GM18517 (cell line): Measurements from ENCODE around the gene NPLOC4.
"Not testable (repeated sequence)": the region's sequence is repeated elsewhere in the genome, so short reads cannot be mapped to it uniquely, and the experiment has no call there.

Source experiments
- ATAC-seq: cut with Tn5 transposase; IDR thresholded peaks from one replicate; pipeline ENCODE4 v1.9.1; 2021; ENCODE audit warnings: mild to moderate bottlenecking, moderate library complexity; ENCODE audit not compliant: unreplicated experiment

The NPLOC4 gene

DNA sequence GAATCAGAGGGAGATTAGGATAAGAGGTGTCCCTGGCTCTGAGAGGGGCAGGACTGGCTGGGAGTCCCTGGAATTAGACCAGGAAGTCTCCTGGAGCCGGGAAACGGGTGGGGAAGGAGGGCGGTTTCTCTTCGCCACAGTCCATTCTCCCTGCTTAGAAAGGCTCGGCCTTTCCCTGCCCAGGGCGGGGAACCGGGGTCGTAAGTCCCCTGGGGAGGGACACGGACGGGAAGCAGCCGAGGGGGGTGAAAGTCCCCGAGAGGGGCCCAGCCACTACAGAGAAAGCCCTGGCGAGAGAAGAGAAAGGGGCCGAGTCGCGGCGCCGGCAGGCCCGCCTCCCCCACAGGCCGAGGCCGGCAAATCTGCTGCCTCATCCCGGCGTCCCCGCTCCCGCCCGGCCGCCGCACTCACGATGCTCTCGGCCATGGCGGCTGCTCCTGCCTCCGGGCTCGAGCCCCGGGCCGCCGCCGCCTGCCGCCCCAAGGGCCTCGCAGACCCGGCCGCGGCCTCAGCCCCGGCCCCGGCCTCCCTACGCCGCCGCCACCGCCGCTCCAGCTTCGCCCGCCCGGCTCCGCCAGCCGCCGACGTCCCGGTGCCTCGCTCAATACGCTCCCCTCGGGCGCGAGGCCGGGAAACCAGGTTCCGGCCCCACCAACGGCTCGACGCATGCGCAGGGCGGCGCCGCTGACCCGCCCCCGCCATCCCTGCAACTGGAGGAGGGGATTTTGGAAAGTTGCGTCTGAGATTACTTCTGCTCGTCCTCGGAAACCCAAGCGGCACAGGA is at the start of gene NPLOC4, which contains the start of gene TSPAN10:
NPLOC4 (minus strand) TSS at position 608 of the 784 bp plus-strand sequence; CDS start at position 426, 182 bp downstream.
TSPAN10 (plus strand) TSS at position 692 of the 784 bp plus-strand sequence. CDS start 5,217 bp downstream, outside the sequence.
- peak; percentile 75 for ATAC-seq

DNA sequence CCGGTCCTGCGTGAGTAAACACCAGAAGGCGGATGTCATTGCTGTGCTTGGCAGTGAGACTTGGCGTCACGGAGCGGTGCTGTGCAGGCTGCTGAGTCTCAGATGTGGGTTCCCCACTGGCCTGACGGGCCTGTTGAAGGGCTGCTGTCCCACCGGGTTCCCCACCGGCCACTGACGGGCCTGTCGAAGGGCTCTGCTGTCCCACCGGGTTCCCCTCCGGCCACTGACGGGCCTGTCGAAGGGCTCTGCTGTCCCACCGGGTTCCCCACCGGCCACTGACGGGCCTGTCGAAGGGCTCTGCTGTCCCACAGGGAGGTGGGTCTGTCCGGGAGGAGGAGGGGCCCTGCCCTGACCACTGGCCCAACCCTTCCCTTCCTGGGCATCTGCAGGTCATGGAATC is 49.7 kb upstream of the NPLOC4 start:
- ATAC-seq, result no peak

DNA sequence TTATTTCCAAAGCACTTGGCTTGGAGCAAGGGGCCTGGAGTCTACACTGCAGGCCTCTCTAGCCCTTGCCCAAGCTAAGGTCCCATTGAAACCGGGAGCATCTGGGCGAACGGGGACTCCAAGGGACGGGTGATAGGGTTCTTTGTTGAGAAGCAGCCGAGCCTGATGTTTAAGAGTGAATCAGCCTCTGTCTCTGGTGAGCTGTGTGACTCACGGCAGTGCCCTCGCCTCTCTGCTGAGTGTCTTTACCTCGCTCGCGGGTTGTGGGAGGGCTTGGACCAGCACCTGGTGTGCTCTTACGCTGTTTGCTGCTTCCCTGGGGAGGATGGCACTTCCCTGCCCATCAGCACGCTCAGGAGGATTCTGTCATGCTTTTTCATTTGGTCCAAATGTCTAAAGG is 48.2 kb upstream of the NPLOC4 start:
- ATAC-seq, result no peak

DNA sequence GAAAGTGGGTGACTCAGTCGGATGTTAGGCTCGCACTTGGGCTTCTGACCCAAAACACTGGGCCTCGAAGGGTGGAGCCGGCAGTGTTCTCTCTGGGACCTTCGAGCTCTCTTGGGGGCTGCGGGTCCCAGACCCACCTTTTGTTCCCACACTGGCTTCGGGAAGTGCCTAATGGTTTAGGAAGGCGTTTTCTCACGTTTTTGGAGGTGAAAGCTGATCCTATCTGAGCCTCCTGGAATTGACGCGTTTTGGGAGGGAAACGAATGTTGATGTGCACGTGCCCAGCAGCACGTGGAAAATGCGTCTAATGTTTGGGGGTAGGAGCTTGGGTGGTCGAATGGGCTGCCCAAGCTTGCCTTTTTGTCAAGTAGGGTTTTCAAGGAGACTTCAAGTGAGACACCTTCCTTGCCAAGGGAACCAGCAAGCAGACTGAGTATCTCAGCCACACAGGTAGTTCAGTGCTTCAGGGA is 47.6 kb upstream of the NPLOC4 start:
- ATAC-seq, result no peak

DNA sequence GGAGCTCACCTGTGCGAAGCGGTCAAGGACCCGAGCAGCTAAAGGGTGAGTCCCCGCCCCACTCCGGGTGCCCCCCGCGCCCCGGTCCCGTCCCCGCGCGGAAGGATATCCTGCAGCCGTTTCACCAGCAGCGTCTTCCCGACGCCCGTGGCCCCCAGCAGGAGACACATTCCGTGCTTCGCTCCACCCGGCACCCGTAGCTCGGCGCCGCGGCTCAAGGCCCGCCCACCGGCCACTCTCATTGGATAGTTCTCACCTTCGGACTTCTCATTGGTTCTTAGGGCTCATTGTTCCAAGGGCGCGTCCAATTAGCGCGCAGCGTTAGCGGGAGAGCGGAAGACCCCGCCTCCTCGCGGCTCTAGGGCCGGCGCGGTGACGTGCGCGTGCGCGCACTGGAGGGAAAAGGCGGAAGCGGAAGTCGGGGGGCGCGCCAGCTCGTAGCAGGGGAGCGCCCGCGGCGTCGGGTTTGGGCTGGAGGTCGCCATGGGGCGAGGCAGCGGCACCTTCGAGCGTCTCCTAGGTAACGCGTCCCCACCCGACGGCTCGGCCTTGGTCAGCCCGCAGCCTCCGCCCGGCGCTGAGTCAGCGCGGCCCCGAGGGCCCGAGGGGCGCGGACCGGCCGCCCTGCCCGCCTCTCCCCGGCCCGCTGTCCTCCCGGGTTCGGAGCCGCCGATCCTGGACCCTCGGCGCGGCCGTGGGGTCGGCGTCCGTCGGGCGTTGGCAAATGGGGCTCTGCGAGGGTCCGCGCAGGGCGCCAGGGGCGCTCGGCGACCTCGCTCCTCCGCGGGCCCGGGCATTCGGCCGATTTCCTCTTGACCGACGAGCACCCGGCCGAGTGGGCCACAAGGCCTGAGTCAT is 46.9 kb upstream of the NPLOC4 start, which contains the start of the genes ARL16 and HGS:
ARL16 (minus strand) TSS at position 214 of the 858 bp plus-strand sequence; CDS start at position 170, 44 bp downstream.
HGS (plus strand) TSS at position 428 of the 858 bp plus-strand sequence; CDS start at position 484, 56 bp downstream.
- peak; percentile 94 for ATAC-seq

DNA sequence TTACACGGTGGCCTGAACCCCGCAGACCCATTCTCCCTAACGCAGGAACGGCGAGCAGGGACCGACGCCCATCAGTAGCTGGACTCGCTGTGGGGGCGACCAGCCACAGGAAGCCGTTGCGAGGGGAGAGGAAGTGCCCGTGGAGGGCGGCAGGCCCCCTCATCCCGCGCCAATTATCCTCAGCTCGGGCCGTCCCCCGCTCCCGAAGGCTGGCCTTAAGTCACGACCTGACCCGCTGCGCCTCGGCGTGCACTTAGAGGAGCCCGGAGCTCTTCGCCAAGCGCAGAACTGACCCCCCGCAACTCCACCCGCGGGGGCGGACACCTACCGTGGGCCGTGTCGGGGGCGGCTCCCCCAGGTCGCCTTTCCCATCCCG is 46.3 kb upstream of the NPLOC4 start:
- no peak for ATAC-seq

DNA sequence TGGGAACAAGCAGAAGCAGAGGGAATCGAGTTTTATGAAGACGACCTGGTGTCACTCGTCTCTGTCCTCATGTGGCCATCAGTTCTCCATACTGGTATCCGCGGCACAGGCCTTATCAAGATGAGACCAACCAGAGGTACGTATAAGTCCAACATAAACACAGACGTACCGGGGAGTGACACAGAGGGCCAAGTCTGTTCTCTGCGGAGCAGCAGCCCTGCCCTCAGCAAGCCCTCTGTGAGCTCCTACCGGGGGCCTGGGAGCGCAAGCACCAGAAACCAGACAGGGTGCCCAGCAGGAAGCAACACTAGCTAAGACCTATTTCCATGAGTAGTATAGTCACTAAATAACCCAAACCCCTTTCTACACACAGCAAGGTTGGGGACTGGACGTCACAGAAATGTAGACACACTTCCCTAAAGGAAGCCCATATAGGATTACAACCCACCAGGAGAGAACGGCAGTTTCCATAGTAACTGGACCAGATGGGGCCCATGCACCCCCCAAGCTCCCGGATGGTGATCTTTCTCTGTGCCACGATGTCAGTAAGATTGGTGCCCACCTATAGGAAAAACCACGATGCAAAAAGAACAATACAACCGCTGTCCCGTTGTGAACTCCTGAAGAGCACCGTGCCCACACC is 45.8 kb upstream of the NPLOC4 start:
- ATAC-seq, result no peak

DNA sequence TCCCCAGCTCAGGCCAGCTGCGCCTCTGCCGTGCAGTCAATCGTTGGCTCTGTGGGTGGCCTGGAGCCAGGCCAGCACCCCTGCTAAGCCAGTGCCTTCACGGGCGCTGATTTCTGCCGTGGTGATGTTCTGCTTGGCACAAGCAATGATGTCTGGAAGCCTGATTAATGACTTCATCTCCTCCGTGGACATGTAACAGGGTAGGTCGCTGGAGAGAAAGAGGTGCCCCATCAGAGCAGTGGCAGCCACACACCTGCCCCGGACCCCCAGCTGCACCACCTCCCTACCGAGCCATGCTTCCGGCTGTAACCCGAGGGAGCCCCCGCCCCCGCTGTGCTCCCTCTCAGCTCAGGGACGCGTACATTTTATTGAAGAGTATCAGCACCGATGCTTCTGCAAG is 44.8 kb upstream of the NPLOC4 start:
- ATAC-seq, result no peak

DNA sequence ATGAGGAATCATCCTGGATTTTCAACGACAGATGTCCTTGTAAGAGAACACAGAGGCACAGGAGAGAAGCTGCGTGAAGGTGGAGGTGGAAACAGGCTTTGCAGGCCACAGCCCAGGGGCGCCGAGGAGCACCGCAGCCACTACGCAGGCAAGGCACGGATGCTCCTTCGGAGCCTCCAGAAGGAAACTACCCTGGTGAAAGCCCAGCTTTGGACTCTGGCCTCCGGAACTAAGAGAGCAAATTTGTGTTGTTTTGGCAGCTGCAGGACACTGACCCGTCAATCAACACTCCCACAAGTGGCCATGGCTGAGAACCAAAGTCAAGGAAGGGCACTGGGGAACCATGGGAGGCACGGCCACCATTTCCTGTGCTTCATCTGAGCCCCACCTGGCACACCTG is 43.2 kb upstream of the NPLOC4 start:
- no peak for ATAC-seq

DNA sequence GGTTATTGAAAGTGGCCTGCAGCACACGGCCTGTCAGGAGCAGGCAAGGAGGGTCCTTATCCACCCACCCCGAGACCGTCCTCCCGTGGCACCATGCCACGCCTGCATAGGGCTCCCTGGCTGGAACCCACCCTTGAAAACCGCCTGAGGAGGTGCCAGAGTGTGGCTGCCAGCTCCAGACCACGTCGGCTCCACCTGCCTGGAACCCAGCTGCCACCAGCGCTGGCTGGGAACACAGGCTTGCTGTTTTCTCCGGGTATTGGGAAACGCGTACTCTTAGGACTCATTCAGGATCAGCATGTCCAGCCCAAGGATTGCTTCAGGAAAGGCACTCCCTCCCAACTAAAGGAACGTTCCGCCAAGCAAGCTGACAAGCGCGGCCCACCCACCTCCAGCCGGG is 40.0 kb upstream of the NPLOC4 start:
- ATAC-seq, result no peak

DNA sequence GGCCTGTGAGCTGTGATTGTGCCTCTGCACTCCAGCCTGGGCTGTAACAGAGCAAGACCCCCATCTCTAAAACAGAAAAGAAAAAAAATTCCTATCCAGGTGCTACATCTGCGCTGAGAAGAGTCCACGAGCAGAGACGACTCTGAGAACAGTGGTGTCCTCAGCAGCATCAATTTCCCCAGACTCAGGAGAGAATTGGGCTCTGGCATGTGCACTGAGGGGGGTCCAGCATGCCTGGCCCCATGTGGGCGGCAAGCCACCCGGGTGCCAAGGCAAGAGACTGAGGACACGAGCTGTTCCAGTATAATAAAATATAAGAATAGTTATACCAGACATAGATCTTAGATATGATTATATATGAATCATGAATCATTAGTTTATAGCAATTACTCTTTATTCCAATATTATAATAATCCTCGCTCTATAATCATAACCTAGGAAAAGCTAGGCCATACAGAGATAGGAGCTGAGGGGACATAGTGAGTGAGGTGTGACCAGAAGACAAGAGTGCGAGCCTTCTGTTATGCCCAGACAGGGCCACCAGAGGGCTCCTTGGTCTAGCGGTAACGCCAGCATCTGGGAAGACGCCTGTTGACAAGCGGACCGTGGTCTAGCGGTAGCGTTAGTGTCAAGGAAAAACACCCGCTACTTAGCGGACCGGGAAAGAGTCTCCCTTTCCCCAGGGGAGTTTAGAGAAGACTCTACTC is 38.8 kb upstream of the NPLOC4 start:
- ATAC-seq, result not testable (repeated sequence)

DNA sequence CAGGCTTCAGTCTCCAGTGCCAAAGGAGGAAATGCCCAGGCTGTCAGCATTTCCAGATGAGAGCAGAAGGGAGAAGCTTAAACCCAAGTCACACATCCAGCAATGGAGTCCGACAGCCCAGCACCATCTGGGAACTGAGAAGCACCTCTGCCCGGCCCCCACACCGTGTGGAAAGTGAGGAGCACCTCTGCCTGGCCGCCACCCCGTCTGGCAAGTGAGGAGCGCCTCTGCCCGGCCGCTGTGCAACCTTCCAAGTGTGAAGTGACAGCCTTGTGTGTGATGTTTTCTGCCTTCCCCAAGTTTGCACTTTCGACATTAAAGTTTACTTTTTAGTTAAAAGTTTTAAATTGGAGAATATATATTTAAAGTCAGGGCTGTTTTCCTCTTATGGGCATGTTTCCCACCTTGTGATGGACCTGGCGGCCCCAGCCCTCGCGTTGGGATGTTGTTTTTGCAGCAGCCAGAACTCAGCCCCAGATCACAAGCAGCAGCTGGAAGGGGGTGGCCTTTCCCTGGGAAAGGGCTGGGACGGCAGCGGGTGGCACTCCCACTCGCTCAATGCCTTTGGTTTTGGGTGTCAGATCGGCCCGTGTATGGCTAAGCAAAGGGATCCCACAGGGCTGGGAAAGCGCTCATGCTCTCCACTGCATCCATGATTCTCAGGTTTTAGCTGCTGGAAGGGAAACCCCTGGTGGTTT is 36.8 kb upstream of the NPLOC4 start:
- ATAC-seq, result no peak

DNA sequence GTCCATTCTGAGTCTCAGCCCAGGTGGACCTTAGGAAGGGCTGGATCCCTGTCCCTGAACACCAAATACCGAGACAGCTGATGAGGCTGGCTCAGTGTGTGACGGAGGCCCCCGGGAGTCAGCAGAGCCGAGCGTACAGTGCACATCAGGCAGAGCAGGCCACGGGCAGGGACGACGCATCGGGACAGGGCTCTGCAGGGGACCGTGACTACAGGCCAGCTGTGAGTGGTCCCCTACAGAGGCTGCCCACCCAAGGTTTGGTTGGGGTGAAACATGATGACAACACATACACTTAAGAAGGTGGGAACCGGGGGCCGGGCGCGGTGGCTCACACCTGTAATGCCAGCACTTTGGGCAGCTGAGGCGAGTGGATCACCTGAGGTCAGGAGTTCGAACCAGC is 36.0 kb upstream of the NPLOC4 start:
- ATAC-seq, result no peak

DNA sequence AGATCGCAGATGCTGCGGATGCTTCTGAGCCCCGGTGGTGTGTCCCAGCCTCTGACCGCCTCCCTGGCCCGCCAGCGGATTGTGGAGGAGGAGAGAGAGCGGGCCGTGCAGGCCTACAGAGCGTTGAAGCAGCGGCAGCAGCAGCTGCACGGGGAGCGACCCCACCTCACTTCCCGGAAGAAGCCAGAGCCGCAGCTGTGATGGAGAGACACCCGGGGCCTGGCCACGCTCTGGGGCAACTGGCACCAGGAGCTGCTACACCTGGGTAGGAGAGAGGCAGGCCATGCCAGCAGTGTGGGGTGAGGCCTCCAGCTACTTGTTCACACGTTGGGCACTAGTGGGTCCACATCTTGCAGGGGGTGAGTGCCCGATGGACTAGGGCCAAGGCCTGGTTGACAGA is 35.6 kb upstream of the NPLOC4 start:
- ATAC-seq, result no peak

DNA sequence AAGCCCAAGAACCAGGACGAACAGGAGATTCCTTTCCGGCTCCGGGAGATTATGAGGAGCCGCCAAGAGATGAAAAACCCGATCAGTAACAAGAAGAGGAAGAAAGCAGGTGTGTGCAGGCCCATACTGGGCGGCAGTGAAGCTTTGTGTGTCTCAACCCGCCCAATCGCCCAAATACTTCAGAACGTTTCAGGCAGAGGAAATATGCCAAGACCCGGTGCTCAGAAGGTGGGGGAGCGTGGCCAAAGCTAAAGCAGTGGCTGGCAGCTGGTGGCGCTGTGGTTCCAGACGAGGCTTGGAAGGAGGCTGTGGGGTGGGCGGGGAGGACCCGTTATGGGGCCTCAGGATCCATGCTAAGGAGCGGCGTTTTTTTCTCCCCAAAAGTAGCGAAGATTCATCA is 30.8 kb upstream of the NPLOC4 start:
- no peak for ATAC-seq

DNA sequence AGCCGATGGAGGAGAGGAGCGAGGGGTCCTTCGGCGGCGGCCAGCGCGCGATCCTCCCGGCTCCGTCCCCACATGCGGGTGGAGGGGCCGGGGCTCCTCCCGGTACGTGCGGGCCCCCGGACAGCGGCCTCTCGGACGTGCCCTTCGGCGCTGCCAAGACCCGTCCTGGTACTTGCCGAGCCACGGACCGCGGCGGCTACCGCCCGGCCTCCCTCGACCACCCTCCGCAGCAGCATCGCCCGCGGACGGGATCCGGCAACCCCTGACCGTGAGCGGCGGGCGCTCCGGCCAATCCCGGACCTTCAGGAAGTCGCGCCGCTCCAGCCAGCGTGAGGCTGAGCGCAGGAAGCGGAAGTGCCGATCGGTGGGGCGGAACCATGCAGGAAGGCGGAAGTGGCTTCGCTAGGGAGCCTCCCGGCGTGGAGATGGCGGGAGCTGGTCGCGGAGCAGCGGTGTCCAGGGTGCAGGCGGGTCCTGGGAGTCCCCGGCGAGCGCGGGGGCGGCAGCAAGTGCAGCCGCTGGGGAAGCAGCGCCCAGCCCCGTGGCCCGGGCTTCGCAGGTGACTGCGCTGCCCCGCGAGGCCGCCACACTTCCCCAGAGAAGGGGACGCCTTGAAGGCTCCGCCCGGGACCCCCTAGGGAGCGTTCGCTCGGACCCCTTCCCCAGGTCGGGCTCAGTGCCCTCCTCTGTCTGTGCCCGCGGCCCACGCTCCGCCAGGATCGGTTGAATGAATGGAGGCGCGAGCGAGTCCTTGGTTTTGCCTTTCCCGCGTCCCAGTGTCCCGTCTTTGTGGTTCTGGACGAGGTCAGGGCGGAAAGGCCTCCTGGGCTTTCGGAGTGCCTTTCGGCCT is 29.7 kb upstream of the NPLOC4 start, which contains the start of the genes CCDC137 and OXLD1:
CCDC137 (plus strand) TSS at position 396 of the 850 bp plus-strand sequence; CDS start at position 426, 30 bp downstream.
OXLD1 (minus strand) TSS at position 264 of the 850 bp plus-strand sequence; CDS start at position 236, 28 bp downstream.
- ATAC-seq, result peak; percentile 84

DNA sequence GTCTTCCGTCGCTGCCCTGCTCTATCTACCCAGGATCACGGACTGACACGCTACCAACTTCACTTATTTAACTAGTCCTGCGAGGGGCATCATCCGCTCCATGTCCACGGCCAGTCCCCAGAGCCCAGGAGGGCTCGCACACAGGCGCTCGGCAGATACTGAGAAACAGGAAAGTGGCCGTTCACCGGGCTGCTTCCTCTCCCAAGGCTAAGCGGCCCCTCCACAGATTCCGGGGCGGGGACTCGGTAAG is 29.1 kb upstream of the NPLOC4 start:
- ATAC-seq, result peak; percentile 9

DNA sequence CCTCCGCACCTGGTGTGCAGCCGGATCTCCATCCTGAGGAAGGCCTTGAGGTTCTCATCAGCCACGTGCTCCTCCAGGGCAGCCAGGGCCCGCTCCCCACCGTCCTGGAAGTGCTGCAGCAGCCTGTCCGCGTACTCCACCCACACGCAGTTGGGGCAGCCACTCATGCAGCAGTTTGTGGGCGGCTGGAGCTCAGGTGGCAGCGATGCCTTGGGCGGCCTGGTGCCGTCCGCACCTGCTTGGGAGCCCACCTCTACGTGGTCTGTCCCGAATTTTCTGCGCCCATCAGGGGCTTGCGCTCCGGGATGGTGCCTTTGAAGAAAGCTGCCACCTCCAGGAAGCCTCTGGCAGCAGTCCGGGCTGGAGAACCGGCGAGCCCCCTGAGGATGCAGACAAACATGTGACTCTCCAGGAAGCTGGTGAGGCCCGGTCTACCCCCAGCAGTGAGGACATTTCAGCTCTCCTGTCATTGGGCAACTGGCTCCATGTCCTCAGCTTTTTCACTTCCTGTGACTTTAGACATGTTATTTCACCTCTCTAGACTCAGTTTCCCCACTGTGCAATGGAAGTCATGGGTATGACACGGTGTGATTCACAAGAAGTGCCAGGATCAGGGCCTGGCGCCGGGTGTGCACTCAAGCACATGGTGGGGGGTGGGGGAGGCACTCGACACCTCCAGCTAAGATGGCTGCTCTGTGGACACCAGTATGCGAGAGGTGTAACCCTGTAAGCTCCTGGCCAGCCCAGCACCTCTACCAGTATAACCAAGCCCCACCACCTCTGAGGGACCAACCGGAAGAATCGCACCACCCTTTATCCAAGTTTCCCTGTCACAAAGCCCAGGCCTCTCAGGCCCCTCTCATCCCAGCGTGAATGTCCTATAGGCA is 28.5 kb upstream of the NPLOC4 start:
- ATAC-seq, result no peak
